ENCODE results near the gene CREG1. TPM values are rescaled to one million over a fixed set of nuclear protein-coding genes. Genes with fewer than 3 reads are reported as not detected.

The CREG1 gene
- polyA plus RNA-seq, 2 of the 4 experiments (the other 2 are of a cell fraction), result 70.2 to 129 TPM

DNA sequence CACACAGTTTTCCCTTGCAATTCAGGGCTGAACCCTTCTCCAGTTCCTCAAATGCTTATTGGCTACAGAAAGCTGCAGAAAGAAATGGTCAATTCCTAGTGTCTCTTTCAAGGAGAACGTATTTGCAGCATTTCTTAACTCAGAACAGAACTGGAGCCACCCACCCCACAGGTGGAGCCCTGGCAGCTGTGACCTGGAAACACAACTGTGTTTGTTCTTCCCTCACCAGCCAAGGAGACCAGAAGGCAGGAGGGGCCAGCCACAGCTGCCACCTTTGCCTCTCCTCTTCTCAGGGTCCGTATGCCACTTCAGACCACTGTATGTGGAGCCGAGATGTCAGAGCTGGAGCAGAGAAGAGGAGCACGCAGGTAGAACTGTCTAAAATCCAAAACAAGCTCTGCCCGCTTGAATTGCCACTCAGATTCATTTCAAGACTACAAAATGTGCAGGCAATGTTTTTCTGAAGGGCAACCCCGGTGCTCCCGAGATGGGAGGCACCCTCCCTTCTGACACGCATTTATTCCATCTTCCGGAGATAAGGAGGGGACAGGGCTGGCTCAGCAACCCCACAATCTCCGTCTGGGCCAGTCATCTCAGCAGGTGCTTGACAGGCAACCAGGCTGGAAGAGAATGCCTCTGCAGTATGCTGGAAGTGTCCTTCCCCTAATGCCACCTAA is 51.9 kb downstream of the CREG1 start:
- CTCF ChIA-PET, result no interaction called here
- FAIRE-seq (no peak), DNase-seq (ENCODE audit: low read depth in 1 of 2, low spot score in 1 of 2) (no peak), ATAC-seq (no peak)
- TF ChIP-seq HDAC2 (IDR thresholded peaks at IDR 0.05) (no peak), ZSCAN20 (CRISPR knock-in tag; IDR thresholded peaks at IDR 0.05) (no peak), CEBPB (IDR thresholded peaks at IDR 0.05) (no peak), HOXA7 (CRISPR knock-in tag; IDR thresholded peaks at IDR 0.05) (no peak), JUNB (IDR thresholded peaks at IDR 0.05) (no peak), ZC3H11A (IDR thresholded peaks at IDR 0.05) (no peak), TFCP2L1 (CRISPR knock-in tag; IDR thresholded peaks at IDR 0.05) (no peak), SREBF2 (IDR thresholded peaks at IDR 0.05) (no peak), HOXB5 (CRISPR knock-in tag; IDR thresholded peaks at IDR 0.05) (no peak)
- H3K27ac ChIP-seq, result no peak overlapping the region
- 42% methylated on average over 10 of the region's 10 CpGs for WGBS (ENCODE audit: missing lambda C conversion rate)
- H3K4me1 ChIP-seq, result no peaks in the 10 kb centered on the region
- POLR2A ChIA-PET, result no interaction called here
- H3K9me3 ChIP-seq, result no peaks in the 10 kb centered on the region
- H3K4me2 ChIP-seq, result no peak overlapping the region
- no peak overlapping the region for H3K4me3 ChIP-seq

- no peaks in the 10 kb centered on the region for H3K9me3 ChIP-seq
- H3K4me3 ChIP-seq, result no peak overlapping the region
- TF ChIP-seq, protein P1, sequence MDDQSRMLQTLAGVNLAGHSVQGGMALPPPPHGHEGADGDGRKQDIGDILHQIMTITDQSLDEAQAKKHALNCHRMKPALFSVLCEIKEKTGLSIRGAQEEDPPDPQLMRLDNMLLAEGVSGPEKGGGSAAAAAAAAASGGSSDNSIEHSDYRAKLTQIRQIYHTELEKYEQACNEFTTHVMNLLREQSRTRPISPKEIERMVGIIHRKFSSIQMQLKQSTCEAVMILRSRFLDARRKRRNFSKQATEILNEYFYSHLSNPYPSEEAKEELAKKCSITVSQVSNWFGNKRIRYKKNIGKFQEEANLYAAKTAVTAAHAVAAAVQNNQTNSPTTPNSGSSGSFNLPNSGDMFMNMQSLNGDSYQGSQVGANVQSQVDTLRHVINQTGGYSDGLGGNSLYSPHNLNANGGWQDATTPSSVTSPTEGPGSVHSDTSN (IDR thresholded peaks at IDR 0.05), result no peak
- TF ChIP-seq PHF8 (IDR thresholded peaks at IDR 0.05; ENCODE audit: borderline replicate concordance, low read depth) (no peak), MAFK (IDR thresholded peaks at IDR 0.05; ENCODE audit: partially characterized antibody) (no peak), JUNB (IDR thresholded peaks at IDR 0.05) (no peak), ZC3H11A (IDR thresholded peaks at IDR 0.05) (no peak), ESRRA (IDR thresholded peaks at IDR 0.05; ENCODE audit: borderline replicate concordance, low read length) (no peak), KDM1A (IDR thresholded peaks at IDR 0.05; ENCODE audit: low read depth) (no peak), POLR2AphosphoS2 (conservative IDR thresholded peaks at IDR 0.05; ENCODE audit: low read length) (no peak), KDM5A (IDR thresholded peaks at IDR 0.05) (no peak), JUN (IDR thresholded peaks at IDR 0.05) (no peak)
- TF ChIP-seq, protein P2, sequence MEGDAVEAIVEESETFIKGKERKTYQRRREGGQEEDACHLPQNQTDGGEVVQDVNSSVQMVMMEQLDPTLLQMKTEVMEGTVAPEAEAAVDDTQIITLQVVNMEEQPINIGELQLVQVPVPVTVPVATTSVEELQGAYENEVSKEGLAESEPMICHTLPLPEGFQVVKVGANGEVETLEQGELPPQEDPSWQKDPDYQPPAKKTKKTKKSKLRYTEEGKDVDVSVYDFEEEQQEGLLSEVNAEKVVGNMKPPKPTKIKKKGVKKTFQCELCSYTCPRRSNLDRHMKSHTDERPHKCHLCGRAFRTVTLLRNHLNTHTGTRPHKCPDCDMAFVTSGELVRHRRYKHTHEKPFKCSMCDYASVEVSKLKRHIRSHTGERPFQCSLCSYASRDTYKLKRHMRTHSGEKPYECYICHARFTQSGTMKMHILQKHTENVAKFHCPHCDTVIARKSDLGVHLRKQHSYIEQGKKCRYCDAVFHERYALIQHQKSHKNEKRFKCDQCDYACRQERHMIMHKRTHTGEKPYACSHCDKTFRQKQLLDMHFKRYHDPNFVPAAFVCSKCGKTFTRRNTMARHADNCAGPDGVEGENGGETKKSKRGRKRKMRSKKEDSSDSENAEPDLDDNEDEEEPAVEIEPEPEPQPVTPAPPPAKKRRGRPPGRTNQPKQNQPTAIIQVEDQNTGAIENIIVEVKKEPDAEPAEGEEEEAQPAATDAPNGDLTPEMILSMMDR (IDR thresholded peaks at IDR 0.05), result no peak
- no peaks in the 10 kb centered on the region for H3K4me1 ChIP-seq
- H3K27ac ChIP-seq, result no peak overlapping the region
- ATAC-seq (no peak), FAIRE-seq (no peak), DNase-seq (ENCODE audit: low read depth in 1 of 2, low spot score in 1 of 2) (no peak)
- ChIA-PET POLR2A (no interaction called here), CTCF (no interaction called here)
- no peak overlapping the region for H3K4me2 ChIP-seq
- WGBS (ENCODE audit: missing lambda C conversion rate), result 67% methylated on average over 4 of the region's 4 CpGs
These were observed 53.2 kb downstream of the CREG1 start for GRCh38 chr1:167500283-167500860.

DNA sequence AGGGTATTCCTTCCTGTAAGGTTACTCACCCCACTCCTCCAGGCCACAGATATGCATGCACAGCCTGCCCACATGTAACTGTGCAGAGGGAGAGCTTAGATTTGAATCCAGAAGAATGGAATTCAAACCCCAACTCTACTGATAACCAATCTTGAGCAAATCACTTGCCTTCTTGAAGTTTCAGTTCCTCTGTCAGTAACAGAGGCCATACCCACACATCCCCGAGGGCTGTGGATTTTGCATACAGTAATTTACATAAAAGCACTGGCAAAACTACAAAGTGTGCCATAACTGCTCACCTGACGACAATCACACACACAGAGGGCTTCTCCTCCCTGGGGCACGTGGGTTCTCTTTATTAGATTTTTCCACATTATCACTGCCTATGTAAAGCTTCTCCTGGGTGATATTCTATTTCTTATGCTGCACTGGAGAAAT is 53.9 kb downstream of the CREG1 start:
- ChIA-PET CTCF (interaction anchor here (1.0 kb wide), 1 partner anchor 15 kb away, joined by 3 read pairs; no protein-coding TSS in a partner anchor), POLR2A (no interaction called here)
- TF ChIP-seq EHMT2 (IDR thresholded peaks at IDR 0.05; ENCODE audit: low read depth), result no peak
- no peak for TF ChIP-seq ZNF302 (CRISPR knock-in tag; IDR thresholded peaks at IDR 0.05)
- TF ChIP-seq, protein P3, sequence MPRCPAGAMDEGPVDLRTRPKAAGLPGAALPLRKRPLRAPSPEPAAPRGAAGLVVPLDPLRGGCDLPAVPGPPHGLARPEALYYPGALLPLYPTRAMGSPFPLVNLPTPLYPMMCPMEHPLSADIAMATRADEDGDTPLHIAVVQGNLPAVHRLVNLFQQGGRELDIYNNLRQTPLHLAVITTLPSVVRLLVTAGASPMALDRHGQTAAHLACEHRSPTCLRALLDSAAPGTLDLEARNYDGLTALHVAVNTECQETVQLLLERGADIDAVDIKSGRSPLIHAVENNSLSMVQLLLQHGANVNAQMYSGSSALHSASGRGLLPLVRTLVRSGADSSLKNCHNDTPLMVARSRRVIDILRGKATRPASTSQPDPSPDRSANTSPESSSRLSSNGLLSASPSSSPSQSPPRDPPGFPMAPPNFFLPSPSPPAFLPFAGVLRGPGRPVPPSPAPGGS (IDR thresholded peaks at IDR 0.05), result no peak
- TF ChIP-seq, protein P4, sequence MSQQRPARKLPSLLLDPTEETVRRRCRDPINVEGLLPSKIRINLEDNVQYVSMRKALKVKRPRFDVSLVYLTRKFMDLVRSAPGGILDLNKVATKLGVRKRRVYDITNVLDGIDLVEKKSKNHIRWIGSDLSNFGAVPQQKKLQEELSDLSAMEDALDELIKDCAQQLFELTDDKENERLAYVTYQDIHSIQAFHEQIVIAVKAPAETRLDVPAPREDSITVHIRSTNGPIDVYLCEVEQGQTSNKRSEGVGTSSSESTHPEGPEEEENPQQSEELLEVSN (IDR thresholded peaks at IDR 0.05; ENCODE audit: borderline replicate concordance, low read depth), result no peak
- TF ChIP-seq, protein P1 (IDR thresholded peaks at IDR 0.05), result no peak
- TF ChIP-seq MAX (IDR thresholded peaks at IDR 0.05), result no peak
- no peak for TF ChIP-seq RNF2 (IDR thresholded peaks at IDR 0.05; ENCODE audit: borderline replicate concordance, low read depth)
- TF ChIP-seq ATOH8 (CRISPR knock-in tag; IDR thresholded peaks at IDR 0.05; ENCODE audit: low read depth), result no peak
- TF ChIP-seq HEYL (CRISPR knock-in tag; IDR thresholded peaks at IDR 0.05), result no peak
- TF ChIP-seq ZSCAN20 (CRISPR knock-in tag; IDR thresholded peaks at IDR 0.05), result no peak
- TF ChIP-seq CHD4 (IDR thresholded peaks at IDR 0.05; ENCODE audit: borderline replicate concordance), result no peak

More for the DNA sequence above, 53.9 kb downstream of the CREG1 start:
- ATAC-seq (no peak), DNase-seq (ENCODE audit: low read depth in 1 of 2, low spot score in 1 of 2) (no peak), FAIRE-seq (no peak)
- Histone ChIP-seq H3K4me3 (no peak overlapping the region), H3K4me2 (no peak overlapping the region), H3K9me3 (no peaks in the 10 kb centered on the region), H3K27ac (no peak overlapping the region), H3K4me1 (no peaks in the 10 kb centered on the region)
- WGBS (ENCODE audit: missing lambda C conversion rate), result 37% methylated on average over 3 of the region's 3 CpGs

Data from A549 (cell line).